ENCODE data around the gene LRRC56.

LRRC56 gene

DNA sequence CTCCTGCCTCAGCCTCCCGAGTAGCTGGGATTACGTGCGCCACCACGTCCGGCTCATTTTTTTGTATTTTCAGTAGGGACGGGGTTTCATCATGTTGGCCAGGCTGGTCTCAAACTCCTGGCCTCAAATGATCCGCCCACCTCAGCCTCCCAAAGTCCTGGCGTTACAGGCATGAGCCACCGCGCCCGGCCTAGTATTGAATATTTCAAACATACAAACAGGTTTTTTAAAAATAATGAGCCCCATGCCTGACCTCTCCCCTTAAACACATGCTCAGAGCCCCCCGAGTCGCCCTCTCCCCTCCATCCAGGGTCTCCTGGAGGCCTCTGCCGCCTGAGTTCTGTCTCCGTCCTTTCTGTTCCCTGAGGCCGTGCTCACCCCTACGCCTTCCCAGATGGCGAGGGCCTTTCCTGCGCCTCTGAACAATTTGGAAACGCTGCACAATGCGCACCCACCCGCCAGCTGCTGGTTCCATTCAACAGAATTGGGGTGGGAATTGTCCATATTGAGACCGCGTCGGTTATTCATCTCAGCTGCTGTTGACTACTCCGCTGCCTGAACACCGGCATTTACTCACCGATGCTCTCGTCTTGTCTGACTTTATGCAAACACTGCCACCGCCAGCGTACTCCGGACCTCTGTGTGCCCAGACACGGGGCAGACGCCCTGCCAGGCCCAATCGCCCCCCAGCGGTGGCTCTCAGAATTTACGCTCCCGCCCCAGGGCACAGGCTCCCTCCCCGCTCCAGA is 16.7 kb upstream of the LRRC56 start:
- Histone ChIP-seq H3K18ac (ENCODE audit: low read length) (peak overlapping the region; percentile 19), H2AK5ac (ENCODE audit: low read depth, low read length) (no peak overlapping the region), H2BK12ac (ENCODE audit: low read length) (no peak overlapping the region), H3K23ac (ENCODE audit: low read depth, low read length, poor library complexity) (no peak overlapping the region), H3K9me3 (replicated peaks in 1 of 2; ENCODE audit: control insufficient read depth in 2 of 2, insufficient read depth in 1 of 2, low read depth in 1 of 2, low read length in 2 of 2) (peaks cover 3 to 13% of the 10 kb centered on the region in 2 donors), H3K14ac (ENCODE audit: low read length) (no peak overlapping the region), H2AFZ (ENCODE audit: low read length) (no peak overlapping the region), H3K9ac (ENCODE audit: low read depth, low read length, poor library complexity) (no peak overlapping the region), H2BK15ac (ENCODE audit: low read length) (no peak overlapping the region), H3K27ac (replicated peaks; ENCODE audit: low read length) (no peak overlapping the region), H3K4me2 (ENCODE audit: insufficient read depth, low read length, poor library complexity, severe bottlenecking) (no peak overlapping the region), H2BK5ac (ENCODE audit: low read length) (no peak overlapping the region), H3K4me1 (ENCODE audit: control insufficient read depth in 2 of 2, insufficient read depth in 1 of 2, low read depth in 1 of 2, low read length in 2 of 2) (no peaks in the 10 kb centered on the region), H3K4me3 (ENCODE audit: low read length in 2 of 2) (no peak overlapping the region), H3K27me3 (ENCODE audit: control insufficient read depth in 3 of 3, insufficient read depth in 3 of 3, low read depth in 1 of 3, low read length in 3 of 3) (no peaks in the 10 kb centered on the region), H3K4ac (ENCODE audit: low read length) (no peak overlapping the region), H3K36me3 (replicated peaks in 1 of 2; ENCODE audit: control insufficient read depth in 2 of 2, insufficient read depth in 2 of 2, low read length in 2 of 2) (no peaks in the 10 kb centered on the region), H2BK120ac (ENCODE audit: low read depth, low read length) (no peak overlapping the region), H3K79me1 (ENCODE audit: low read depth, low read length) (no peaks in the 10 kb centered on the region), H4K91ac (ENCODE audit: low read depth, low read length, poor library complexity) (no peak overlapping the region), H4K8ac (ENCODE audit: low read depth, low read length) (no peak overlapping the region)
- no peak for DNase-seq (ENCODE audit: low spot score)
- WGBS, 2 donors (ENCODE audit: extremely low coverage in 2 of 2, insufficient read length in 2 of 2, insufficient replicate concordance in 1 of 2) = no CpG with 5 or more reads among the region's 39 CpGs

DNA sequence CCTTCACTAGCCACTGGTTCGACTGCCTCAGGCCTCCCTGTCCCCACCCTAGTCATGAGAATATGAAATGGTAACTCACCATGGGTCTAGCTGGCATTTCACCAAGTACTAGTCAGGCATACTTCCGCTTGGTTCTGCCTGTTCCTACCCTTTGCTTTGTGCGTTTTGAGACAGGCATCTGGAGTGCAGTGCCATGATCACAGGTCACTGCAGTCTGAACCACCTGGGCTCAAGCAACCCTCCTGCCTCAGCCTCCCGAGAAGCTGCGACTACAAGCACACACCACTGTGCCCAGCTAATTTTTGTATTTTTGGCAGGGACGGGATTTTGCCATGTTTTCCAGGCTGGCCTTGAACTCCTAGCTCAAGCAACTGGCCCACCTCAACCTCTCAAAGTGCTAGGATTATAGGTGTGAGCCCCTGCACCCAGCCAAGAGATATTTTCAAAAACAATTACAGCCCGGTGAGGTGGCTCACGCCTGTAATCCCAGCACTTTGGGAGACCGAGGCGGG is 16.1 kb upstream of the LRRC56 start:
- WGBS, 2 donors (ENCODE audit: extremely low coverage in 2 of 2, insufficient read length in 2 of 2, insufficient replicate concordance in 1 of 2) = no CpG with 5 or more reads among the region's 10 CpGs
- DNase-seq (ENCODE audit: low spot score) = no peak
- H3K36me3 ChIP-seq (replicated peaks in 1 of 2; ENCODE audit: control insufficient read depth in 2 of 2, insufficient read depth in 2 of 2, low read length in 2 of 2) = no peaks in the 10 kb centered on the region

DNA sequence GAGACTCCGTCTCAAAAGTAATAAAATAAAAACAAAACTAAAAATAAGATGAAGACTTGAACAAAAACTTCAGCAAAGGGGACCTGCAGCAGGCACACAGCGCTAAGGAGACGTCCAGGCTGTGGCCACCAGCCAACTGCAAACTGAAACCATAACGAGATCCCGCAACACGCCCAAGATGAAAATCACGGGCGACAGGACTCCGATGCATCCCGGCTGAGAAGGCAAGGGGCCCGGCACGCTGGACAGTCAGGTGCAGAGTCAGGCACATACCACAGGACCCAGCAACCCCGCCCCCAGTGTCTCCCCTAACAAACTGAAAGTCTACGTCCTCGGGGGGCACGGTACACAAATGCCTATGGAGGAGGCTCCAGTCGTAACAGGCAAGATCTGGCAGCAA is 11.1 kb upstream of the LRRC56 start:
- H3K9ac ChIP-seq (ENCODE audit: low read depth, low read length, poor library complexity) = no peak overlapping the region
- H3K79me1 ChIP-seq (ENCODE audit: low read depth, low read length) = no peaks in the 10 kb centered on the region
- H2AK5ac ChIP-seq (ENCODE audit: low read depth, low read length) = no peak overlapping the region
- H3K4me2 ChIP-seq (ENCODE audit: insufficient read depth, low read length, poor library complexity, severe bottlenecking) = no peak overlapping the region
- no peak overlapping the region for H4K91ac ChIP-seq (ENCODE audit: low read depth, low read length, poor library complexity)
- no peak overlapping the region for H2BK12ac ChIP-seq (ENCODE audit: low read length)
- H4K8ac ChIP-seq (ENCODE audit: low read depth, low read length) = no peak overlapping the region
- H2BK15ac ChIP-seq (ENCODE audit: low read length) = no peak overlapping the region
- H3K9me3 ChIP-seq (replicated peaks in 1 of 2; ENCODE audit: control insufficient read depth in 2 of 2, insufficient read depth in 1 of 2, low read depth in 1 of 2, low read length in 2 of 2) = peaks cover 0 to 2% of the 10 kb centered on the region in 2 donors
- DNase-seq (ENCODE audit: low spot score) = no peak
- no peak overlapping the region for H3K14ac ChIP-seq (ENCODE audit: low read length)
- peak overlapping the region; percentile 16 for H3K18ac ChIP-seq (ENCODE audit: low read length)
- H3K36me3 ChIP-seq (replicated peaks in 1 of 2; ENCODE audit: control insufficient read depth in 2 of 2, insufficient read depth in 2 of 2, low read length in 2 of 2) = peaks cover 0 to 6% of the 10 kb centered on the region in 2 donors
- peak overlapping the region in 1 of 2 donors; percentile 18 for H3K4me3 ChIP-seq (ENCODE audit: low read length in 2 of 2)
- H3K27me3 ChIP-seq (ENCODE audit: control insufficient read depth in 3 of 3, insufficient read depth in 3 of 3, low read depth in 1 of 3, low read length in 3 of 3) = no peaks in the 10 kb centered on the region
- H2AFZ ChIP-seq (ENCODE audit: low read length) = no peak overlapping the region
- no peak overlapping the region for H3K23ac ChIP-seq (ENCODE audit: low read depth, low read length, poor library complexity)
- no peak overlapping the region for H2BK5ac ChIP-seq (ENCODE audit: low read length)
- H2BK120ac ChIP-seq (ENCODE audit: low read depth, low read length) = no peak overlapping the region
- WGBS, 2 donors (ENCODE audit: extremely low coverage in 2 of 2, insufficient read length in 2 of 2, insufficient replicate concordance in 1 of 2) = no CpG with 5 or more reads among the region's 17 CpGs
- no peaks in the 10 kb centered on the region for H3K4me1 ChIP-seq (ENCODE audit: control insufficient read depth in 2 of 2, insufficient read depth in 1 of 2, low read depth in 1 of 2, low read length in 2 of 2)
- H3K4ac ChIP-seq (ENCODE audit: low read length) = no peak overlapping the region
- H3K27ac ChIP-seq (replicated peaks; ENCODE audit: low read length) = no peak overlapping the region

More for the DNA sequence above, 16.1 kb upstream of the LRRC56 start:
- Histone ChIP-seq H3K18ac (ENCODE audit: low read length) (no peak overlapping the region), H3K9ac (ENCODE audit: low read depth, low read length, poor library complexity) (no peak overlapping the region), H3K79me1 (ENCODE audit: low read depth, low read length) (no peaks in the 10 kb centered on the region), H2AFZ (ENCODE audit: low read length) (no peak overlapping the region), H3K14ac (ENCODE audit: low read length) (no peak overlapping the region), H3K4me1 (ENCODE audit: control insufficient read depth in 2 of 2, insufficient read depth in 1 of 2, low read depth in 1 of 2, low read length in 2 of 2) (no peaks in the 10 kb centered on the region), H3K27me3 (ENCODE audit: control insufficient read depth in 3 of 3, insufficient read depth in 3 of 3, low read depth in 1 of 3, low read length in 3 of 3) (no peaks in the 10 kb centered on the region), H3K4ac (ENCODE audit: low read length) (no peak overlapping the region), H3K4me2 (ENCODE audit: insufficient read depth, low read length, poor library complexity, severe bottlenecking) (no peak overlapping the region), H4K91ac (ENCODE audit: low read depth, low read length, poor library complexity) (no peak overlapping the region), H3K4me3 (ENCODE audit: low read length in 2 of 2) (peak overlapping the region in 1 of 2 donors; percentile 55), H2BK12ac (ENCODE audit: low read length) (no peak overlapping the region), H4K8ac (ENCODE audit: low read depth, low read length) (no peak overlapping the region), H3K23ac (ENCODE audit: low read depth, low read length, poor library complexity) (no peak overlapping the region), H3K27ac (replicated peaks; ENCODE audit: low read length) (no peak overlapping the region), H2BK15ac (ENCODE audit: low read length) (no peak overlapping the region), H2BK5ac (ENCODE audit: low read length) (no peak overlapping the region), H2AK5ac (ENCODE audit: low read depth, low read length) (no peak overlapping the region), H2BK120ac (ENCODE audit: low read depth, low read length) (no peak overlapping the region), H3K9me3 (replicated peaks in 1 of 2; ENCODE audit: control insufficient read depth in 2 of 2, insufficient read depth in 1 of 2, low read depth in 1 of 2, low read length in 2 of 2) (peaks cover 3 to 7% of the 10 kb centered on the region in 2 donors)

DNA sequence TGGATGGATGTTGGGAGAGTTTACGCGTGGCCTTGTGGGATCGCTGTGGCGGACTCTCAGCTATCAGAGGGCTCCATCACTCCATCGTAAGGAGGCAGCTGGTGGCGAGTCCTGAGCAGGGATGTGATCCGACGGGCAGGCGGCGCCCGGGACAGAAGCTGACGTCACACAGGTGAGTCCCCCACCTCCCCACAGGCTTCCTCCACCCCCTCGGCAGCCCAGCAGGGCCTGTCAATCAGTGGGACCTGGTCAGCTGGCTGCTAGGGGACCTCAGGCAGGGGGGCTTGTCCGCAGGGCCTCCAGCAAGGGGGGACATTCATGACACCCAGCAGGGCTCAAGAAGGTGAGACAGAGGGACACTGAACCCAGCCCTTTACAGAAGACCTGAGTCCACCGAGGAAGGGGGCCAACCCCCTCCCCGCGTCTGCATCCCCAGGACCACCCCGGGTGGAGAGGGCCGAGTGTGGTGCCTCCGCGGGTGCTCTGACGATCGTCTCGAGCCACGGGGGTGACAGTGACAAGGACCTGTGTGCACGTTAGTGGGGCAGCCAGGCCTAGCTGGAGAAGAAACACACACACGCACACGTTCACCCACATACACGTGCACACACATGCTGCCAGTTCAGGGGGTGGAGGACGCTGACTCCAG is 9.0 kb upstream of the LRRC56 start:
- no peak overlapping the region for H4K8ac ChIP-seq (ENCODE audit: low read depth, low read length)
- peak overlapping the region in 1 of 2 donors; percentile 46 for H3K4me3 ChIP-seq (ENCODE audit: low read length in 2 of 2)
- no peak for DNase-seq (ENCODE audit: low spot score)
- H3K4ac ChIP-seq (ENCODE audit: low read length) = no peak overlapping the region
- no peak overlapping the region for H3K27ac ChIP-seq (replicated peaks; ENCODE audit: low read length)
- no peak overlapping the region for H2AFZ ChIP-seq (ENCODE audit: low read length)
- H3K36me3 ChIP-seq (replicated peaks in 1 of 2; ENCODE audit: control insufficient read depth in 2 of 2, insufficient read depth in 2 of 2, low read length in 2 of 2) = peaks cover 15 to 25% of the 10 kb centered on the region in 2 donors
- H3K9ac ChIP-seq (ENCODE audit: low read depth, low read length, poor library complexity) = no peak overlapping the region
- H2BK15ac ChIP-seq (ENCODE audit: low read length) = no peak overlapping the region
- H3K27me3 ChIP-seq (ENCODE audit: control insufficient read depth in 3 of 3, insufficient read depth in 3 of 3, low read depth in 1 of 3, low read length in 3 of 3) = no peaks in the 10 kb centered on the region
- peak overlapping the region; percentile 8 for H3K18ac ChIP-seq (ENCODE audit: low read length)
- no peak overlapping the region for H2AK5ac ChIP-seq (ENCODE audit: low read depth, low read length)
- H2BK5ac ChIP-seq (ENCODE audit: low read length) = no peak overlapping the region
- H3K23ac ChIP-seq (ENCODE audit: low read depth, low read length, poor library complexity) = no peak overlapping the region
- H3K79me1 ChIP-seq (ENCODE audit: low read depth, low read length) = no peaks in the 10 kb centered on the region
- H2BK120ac ChIP-seq (ENCODE audit: low read depth, low read length) = no peak overlapping the region
- no CpG with 5 or more reads among the region's 30 CpGs for WGBS, 2 donors (ENCODE audit: extremely low coverage in 2 of 2, insufficient read length in 2 of 2, insufficient replicate concordance in 1 of 2)
- H3K4me2 ChIP-seq (ENCODE audit: insufficient read depth, low read length, poor library complexity, severe bottlenecking) = no peak overlapping the region
- H3K4me1 ChIP-seq (ENCODE audit: control insufficient read depth in 2 of 2, insufficient read depth in 1 of 2, low read depth in 1 of 2, low read length in 2 of 2) = no peaks in the 10 kb centered on the region
- peaks cover 0 to 2% of the 10 kb centered on the region in 2 donors for H3K9me3 ChIP-seq (replicated peaks in 1 of 2; ENCODE audit: control insufficient read depth in 2 of 2, insufficient read depth in 1 of 2, low read depth in 1 of 2, low read length in 2 of 2)
- peak overlapping the region; percentile 56 for H3K14ac ChIP-seq (ENCODE audit: low read length)
- H4K91ac ChIP-seq (ENCODE audit: low read depth, low read length, poor library complexity) = no peak overlapping the region
- no peak overlapping the region for H2BK12ac ChIP-seq (ENCODE audit: low read length)

Measured in neuronal stem cell (in vitro differentiated cells).